ENCODE results near the gene SLC12A5. TPM values are rescaled to one million over a fixed set of nuclear protein-coding genes. Genes with fewer than 3 reads are reported as not detected.

Gene SLC12A5
- total RNA-seq, 1 donor from 2014 or later, result 8.8 TPM

- no peaks in the 10 kb centered on the region for H3K9me3 Mint-ChIP-seq (ENCODE audit: low read depth)
- no peak for TF ChIP-seq CTCF (IDR thresholded peaks at IDR 0.05; ENCODE audit: unreplicated experiment)
- no peaks in the 10 kb centered on the region for H3K4me1 Mint-ChIP-seq (ENCODE audit: low read depth)
- H3K27ac Mint-ChIP-seq, result no peak overlapping the region
- H3K4me3 Mint-ChIP-seq (ENCODE audit: low read depth), result no peak overlapping the region
- peaks cover 51% of the 10 kb centered on the region for H3K27me3 Mint-ChIP-seq
- H3K36me3 Mint-ChIP-seq (ENCODE audit: insufficient read depth), result no peaks in the 10 kb centered on the region
- no peak for DNase-seq (ENCODE audit: low spot score, unreplicated experiment)
These were observed 27.0 kb upstream of the SLC12A5 start for GRCh38 chr20:46002008-46002407.

DNA sequence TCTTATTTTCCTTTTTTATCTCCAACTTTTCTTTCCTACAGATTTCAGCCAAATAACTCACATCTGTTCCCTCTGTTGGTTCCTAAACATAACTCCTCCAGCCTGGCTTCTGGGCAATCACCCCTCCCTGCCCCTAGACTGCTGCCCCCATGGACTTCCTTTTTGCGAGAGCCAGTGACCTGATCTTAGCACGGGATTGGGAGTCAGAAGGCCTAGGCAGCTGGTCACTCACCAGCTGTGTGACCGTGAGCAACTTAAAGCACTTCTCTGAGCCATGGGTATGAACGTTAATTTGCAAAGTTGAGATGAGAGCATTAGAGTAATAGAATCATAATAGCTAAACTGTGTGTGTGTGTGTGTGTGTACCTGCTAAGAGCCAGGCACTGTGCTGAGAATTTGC is 24.8 kb upstream of the SLC12A5 start:
- Mint-ChIP-seq H3K4me1 (ENCODE audit: low read depth) (no peaks in the 10 kb centered on the region), H3K27ac (no peak overlapping the region), H3K9me3 (ENCODE audit: low read depth) (no peaks in the 10 kb centered on the region), H3K36me3 (ENCODE audit: insufficient read depth) (no peaks in the 10 kb centered on the region), H3K27me3 (peaks cover 49% of the 10 kb centered on the region), H3K4me3 (ENCODE audit: low read depth) (no peak overlapping the region)
- TF ChIP-seq CTCF (IDR thresholded peaks at IDR 0.05; ENCODE audit: unreplicated experiment), result no peak
- no peak for DNase-seq (ENCODE audit: low spot score, unreplicated experiment)

DNA sequence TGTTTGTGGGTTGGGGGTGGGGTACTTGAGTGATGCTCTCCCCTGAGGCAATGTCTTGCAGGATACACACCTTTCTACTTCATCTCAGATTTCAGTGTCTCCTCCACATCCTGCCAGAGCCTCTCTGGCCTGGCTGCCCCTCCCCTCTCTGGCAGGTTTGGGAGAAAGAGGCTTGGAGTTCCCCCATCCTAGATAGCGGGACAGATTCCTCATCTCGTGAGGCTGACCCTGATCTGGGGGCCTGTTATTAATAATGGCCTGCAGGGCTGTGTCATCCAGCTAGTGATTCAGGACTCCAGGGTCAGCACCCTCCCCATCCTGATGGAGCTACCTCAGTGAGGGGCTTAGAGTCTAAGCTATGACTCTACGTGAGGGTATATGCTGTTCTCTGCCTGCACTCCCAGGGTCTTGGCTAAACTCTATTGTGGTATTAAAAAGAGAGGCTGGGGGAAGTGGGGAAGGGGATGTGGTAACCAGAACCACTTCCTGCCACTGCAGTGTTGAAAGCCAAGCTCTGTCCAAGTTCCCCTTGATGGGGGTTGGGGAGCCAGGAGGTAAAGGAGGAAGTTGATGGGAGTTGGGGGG is 24.0 kb upstream of the SLC12A5 start:
- TF ChIP-seq CTCF (IDR thresholded peaks at IDR 0.05; ENCODE audit: unreplicated experiment), result no peak
- Mint-ChIP-seq H3K27me3 (peaks cover 53% of the 10 kb centered on the region), H3K27ac (no peak overlapping the region), H3K4me1 (ENCODE audit: low read depth) (no peaks in the 10 kb centered on the region), H3K4me3 (ENCODE audit: low read depth) (no peak overlapping the region), H3K36me3 (ENCODE audit: insufficient read depth) (no peaks in the 10 kb centered on the region), H3K9me3 (ENCODE audit: low read depth) (no peaks in the 10 kb centered on the region)
- no peak for DNase-seq (ENCODE audit: low spot score, unreplicated experiment)

DNA sequence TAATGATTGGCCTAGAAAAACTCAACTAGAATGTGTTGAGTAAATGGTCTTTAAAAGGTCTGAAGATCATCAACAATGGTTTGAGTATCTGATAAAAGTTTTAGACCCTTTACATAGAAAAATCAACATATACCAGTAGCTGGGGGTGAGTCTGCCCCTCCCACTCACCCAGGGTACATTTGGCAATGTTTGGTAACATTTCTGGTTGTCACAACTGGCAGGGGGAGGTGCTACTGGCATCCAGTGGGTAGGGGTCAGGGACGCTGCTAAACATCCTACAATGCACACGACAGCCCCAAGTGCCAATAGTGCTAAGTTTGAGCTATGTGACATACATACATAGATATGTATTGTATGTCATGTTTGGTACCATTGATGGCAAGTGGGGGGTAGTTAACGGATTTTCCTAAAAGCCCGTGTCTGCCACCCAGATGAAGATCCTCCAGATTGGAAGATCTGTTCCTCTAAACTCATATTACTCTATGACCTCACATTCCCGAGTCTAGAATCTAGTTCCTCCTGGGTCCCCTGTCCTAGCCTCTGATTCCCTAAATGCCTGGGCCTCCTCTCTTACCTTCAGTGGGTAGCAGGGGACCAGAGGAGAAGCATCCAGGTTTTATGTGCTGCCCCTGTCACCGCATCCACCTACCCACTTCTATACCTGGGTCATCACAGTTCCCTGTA is 22.9 kb upstream of the SLC12A5 start:
- no peaks in the 10 kb centered on the region for H3K36me3 Mint-ChIP-seq (ENCODE audit: insufficient read depth)
- no peak overlapping the region for H3K4me3 Mint-ChIP-seq (ENCODE audit: low read depth)
- no peaks in the 10 kb centered on the region for H3K9me3 Mint-ChIP-seq (ENCODE audit: low read depth)
- peaks cover 55% of the 10 kb centered on the region for H3K27me3 Mint-ChIP-seq
- no peak for TF ChIP-seq CTCF (IDR thresholded peaks at IDR 0.05; ENCODE audit: unreplicated experiment)
- DNase-seq (ENCODE audit: low spot score, unreplicated experiment), result no peak
- no peak overlapping the region for H3K27ac Mint-ChIP-seq
- no peaks in the 10 kb centered on the region for H3K4me1 Mint-ChIP-seq (ENCODE audit: low read depth)

GRCh38 chr20:46006964-46007363 is 22.1 kb upstream of the SLC12A5 start:
- TF ChIP-seq CTCF (IDR thresholded peaks at IDR 0.05; ENCODE audit: unreplicated experiment), result no peak
- Mint-ChIP-seq H3K9me3 (ENCODE audit: low read depth) (peaks cover 5% of the 10 kb centered on the region), H3K27me3 (peaks cover 59% of the 10 kb centered on the region), H3K36me3 (ENCODE audit: insufficient read depth) (no peaks in the 10 kb centered on the region), H3K4me1 (ENCODE audit: low read depth) (no peaks in the 10 kb centered on the region), H3K4me3 (ENCODE audit: low read depth) (no peak overlapping the region), H3K27ac (no peak overlapping the region)
- no peak for DNase-seq (ENCODE audit: low spot score, unreplicated experiment)
